Prostate gland (tissue), 2 donors: ENCODE measurements around the gene UVRAG.

Experiments
- CTCF ChIP-seq, 4 experiments: fragments of 200-600 bp in 2 of 4; fragments of 450-650 bp in 2 of 4; sonication (generic) in 2 of 4; IDR thresholded peaks; 1 replicate in 3 of 4; 2 replicates in 1 of 4; pipeline ENCODE4 v1.5.1; 2016 to 2019; ENCODE audit warnings: antibody characterized with exemption in 4 of 4, mild to moderate bottlenecking in 2 of 4, moderate library complexity in 2 of 4
- POLR2A ChIP-seq: fragments of 450-650 bp; IDR thresholded peaks from one replicate; pipeline ENCODE4 v1.6.1; 2016; ENCODE audit warnings: antibody characterized with exemption, mild to moderate bottlenecking
- POLR2AphosphoS5 ChIP-seq: sonication (generic); formaldehyde crosslinking; IDR thresholded peaks from one replicate; pipeline ENCODE4 v1.6.1; 2017; ENCODE audit warnings: antibody characterized with exemption

DNA sequence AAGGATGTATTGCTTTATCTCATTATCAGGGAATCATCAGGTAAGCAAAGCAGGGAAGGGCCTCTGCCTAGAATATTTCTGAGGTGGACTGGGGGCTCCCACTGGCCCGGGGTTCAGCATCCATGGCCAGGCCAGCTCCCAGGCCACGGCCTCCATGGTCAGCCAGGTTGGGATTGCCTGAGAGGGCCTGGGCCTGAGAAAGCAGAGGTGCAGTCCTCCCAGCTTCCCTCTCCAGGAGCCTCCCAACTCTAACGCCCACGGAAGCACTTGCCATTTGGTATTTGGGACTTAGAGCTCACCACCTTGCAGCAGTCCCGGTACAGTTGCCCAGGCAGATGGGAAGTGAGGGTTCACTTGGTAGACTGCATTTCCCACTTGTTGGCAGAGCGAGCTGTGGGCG, 33.7 kb upstream of the UVRAG start:
- TF ChIP-seq POLR2A, result no peak
- TF ChIP-seq CTCF (IDR thresholded peaks at IDR 0.05), result no peak
- TF ChIP-seq POLR2AphosphoS5, result no peak
